Stimulated activated CD4-positive, alpha-beta T cell treated with anti-CD3 and anti-CD28 coated beads, TNF-alpha, amount 100 ng/mL, for 48 hours (primary cell): ENCODE measurements around the gene UQCR11.
"Not testable (repeated sequence)": the region's sequence is repeated elsewhere in the genome, so short reads cannot be mapped to it uniquely, and the experiment has no call there.

Source experiments
- DNase-seq, 3 donors: peaks; one replicate each; pipeline ENCODE4 v3.0.0-alpha.2; 2020; ENCODE audit warnings: low read depth in 3 of 3

UQCR11 gene

DNA sequence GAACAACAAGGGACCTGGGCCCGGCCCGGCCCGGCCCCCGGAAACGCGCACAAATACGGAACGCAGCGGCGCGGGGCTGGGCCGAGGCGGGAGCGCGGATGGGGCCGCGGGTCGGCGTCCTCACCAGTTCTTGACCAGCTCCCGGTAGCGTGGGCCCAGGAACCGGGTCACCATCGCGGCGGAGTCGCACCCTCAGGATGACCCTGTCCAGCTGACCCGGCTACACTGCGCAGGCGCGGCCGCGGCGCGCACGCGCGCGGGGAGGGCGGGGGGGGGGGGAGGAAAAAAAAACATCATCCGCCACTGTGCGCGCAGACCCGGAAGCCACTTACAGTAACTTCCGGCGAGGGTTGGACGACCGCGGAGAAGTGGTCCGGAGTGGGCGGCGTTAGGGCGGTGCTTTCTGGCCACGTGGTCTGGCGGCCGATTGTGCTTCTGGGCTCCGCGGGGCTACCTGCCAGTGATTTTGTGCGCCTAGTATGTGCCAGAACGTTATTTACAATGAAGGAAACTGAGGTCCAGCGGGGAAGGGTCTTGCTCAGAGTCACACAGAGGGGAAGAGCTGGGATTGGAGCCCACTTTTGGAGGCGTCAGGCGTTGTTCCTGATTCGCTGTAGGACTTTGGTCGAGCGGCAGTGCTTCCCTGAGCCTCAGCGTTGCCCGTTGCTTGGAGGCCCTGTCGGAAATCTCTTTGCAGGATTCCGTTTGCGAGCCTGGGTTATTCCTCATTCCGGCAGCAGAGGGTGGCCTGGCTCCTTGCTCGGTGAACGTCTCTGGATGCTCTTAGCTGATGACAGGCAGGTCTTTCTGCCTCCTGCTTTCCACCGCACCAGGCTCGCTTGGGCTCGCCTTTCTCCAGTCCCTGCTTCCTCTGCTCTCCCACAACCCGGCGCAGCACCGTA is at the start of gene UQCR11:
Gene UQCR11, minus strand, starts transcription at position 227 of the 902 bp plus-strand sequence. Its CDS starts 53 bp downstream, at position 174.
- DNase-seq, result peak; percentile 87 to 91 (median 90)

DNA sequence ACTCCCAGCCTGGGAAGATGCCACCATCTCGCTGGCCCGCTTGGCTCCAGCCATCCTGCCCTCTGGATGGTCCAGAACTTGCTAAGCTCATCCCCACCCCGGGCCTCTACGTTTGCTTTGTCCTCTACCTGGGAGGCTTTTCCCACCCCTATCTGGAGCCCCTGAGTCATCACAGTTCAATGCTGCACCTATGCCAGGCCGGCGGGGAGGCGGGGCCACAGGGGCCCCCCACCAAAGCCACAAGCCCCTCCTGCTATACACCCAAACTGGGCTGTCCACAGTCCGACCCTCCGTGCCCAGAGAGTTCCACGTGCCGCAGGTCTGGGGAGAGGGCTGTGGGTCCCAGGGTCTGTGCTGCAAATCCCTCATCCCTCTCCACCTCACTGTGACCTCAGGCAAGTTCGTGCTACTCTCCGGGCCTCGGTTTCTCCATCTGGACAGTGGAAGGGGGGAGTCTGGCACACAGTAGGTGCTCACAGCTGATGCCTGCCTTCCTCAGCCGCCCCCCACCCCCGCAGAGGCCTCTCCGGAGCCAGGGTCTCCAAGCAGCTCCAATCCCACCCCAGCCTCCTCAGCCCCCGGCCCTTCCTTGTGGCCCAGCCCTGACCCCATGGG is 49.0 kb upstream of the UQCR11 start:
- DNase-seq, result no peak

DNA sequence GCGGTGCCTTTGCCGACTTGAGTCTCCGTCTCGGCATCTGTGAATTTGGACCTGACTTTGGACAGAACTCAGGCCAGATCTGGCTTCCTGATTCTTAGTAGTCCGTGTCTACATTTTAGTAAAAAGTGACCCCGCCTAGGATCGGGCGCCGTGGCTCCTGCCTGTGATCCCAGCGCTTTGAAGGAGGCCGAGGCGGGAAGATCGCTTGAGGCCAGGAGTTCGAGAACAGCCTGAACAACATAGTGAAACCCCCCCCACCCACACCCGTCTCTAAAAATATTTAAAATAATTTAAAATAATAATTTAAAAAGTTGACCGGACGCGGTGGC is 48.0 kb upstream of the UQCR11 start:
- DNase-seq, result no peak

DNA sequence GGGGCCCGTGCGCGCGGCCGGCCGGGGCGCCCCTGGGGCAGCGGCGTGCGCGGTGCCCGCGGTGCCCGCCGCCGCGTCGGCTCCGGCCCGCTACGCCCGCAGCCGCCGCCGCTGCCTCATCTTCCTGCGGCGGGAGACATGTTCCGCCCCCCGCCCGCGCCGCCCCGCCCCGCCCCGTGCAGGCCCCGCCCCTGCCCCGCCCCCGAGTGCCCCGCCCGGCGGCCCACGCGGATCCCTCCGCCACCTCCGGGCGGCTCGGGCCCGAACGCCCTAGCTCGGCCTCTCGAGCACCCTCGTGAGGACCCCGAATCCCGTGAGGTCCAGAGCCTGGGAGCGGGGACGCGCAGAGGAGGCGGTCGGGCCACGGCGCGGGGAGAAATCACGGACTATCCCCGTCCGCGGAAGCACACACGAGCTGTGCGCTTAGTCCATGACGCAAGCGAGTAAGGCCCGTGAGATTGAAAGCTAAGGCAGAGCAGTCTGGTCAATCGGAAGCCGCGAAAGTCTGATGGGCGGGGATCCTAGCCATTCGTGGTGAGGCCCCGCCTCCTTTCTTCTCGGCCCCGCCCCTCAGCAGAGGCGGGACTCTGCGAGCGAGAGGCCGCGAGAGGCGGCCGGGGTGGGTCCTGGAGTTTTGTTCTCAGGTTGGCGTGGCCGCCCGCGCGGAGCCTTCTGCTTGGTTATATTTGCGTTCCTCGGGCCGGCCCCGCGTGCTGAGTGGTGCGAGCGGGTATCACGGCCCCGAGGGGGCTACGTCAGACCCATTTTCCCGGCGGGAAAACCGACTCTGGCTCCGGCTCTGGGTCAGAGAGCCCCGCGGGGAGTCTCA is 47.4 kb upstream of the UQCR11 start, which contains the start of gene TCF3:
Gene TCF3, minus strand, starts transcription at position 145 of the 829 bp plus-strand sequence. CDS start 2,367 bp downstream, outside the sequence.
- DNase-seq, result peak; percentile 96 to 97 (median 97)

DNA sequence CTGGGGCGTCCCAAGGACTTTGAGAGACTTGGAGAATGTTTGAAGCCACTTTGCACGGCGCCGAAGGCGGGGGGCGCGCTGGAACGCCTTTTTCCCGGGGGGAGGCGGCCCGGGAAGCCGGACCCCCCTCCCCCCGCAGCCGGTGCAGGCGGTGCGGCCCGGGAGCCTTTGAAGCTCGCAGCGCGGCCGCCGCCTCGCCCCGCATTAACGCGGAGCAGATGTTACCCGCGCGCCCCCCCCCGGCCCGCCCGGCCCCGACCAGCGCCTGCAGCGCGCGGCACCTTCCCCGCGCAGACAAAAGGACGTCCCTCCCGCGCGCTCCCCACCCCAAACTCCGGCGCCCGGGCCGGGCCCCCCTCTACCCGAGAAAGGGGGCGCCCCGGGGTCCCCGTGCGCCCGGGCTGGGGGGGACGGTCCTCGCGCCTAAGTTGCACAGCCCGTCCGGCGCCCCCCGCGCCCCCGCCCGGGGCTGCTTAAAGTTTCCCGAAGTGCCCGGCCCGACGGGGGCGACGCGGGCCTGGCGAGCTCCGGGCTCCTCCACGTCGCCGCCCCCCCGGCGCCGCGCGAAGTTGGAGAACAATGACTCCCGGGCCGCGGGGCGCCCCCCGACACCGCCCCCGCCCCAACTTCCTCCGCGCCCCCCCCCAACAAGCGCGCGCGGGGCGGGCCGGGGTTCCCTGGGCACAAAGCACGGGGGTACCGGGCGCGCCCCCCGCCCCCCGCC is 46.5 kb upstream of the UQCR11 start:
- peak in 1 of 3 donors; percentile 36 for DNase-seq

DNA sequence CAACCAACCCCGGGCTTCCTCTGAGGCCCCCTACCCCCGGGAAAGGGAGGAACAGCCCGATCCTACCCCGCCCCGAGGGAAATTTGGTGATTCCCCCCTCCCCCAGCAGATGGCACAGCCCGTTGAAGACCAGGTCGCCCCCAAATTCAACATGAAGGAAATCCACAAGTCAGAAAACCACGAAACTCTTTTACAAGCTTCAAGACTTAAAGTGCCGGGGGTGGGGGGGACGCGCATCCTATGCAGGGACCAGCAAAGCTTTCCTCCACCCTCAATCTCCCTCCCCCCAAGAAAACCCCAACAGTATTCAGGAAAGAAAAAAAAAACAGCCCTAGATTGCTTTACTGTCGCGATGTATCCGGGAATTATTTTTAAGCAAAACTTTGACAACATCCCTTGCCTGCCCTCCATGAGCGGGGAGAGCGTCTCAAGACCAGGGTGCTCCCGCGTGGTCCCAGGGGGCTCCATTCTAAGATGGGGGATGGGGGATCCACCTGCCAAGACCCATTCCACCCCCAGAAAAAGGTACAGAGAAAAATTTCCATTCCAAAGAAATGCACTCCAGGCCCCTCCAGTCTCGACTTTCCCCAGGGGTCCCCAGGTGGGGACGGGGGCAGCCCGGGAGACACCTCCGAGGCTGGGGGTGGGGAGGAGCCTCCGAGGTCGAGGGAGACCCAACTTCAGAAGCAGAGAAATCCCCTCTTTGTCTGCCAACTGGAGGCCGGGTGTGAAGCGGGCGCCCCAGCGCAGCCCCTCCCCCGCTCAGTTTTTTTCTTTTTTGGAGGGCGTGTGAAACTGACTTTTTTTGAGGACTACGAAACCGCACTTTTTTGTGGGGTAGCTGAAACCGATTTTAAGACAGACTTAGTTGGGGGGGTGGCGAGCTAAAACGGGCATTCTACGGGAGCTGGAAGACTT is 45.6 kb upstream of the UQCR11 start:
- DNase-seq, result peak in 1 of 3 donors; percentile 38

DNA sequence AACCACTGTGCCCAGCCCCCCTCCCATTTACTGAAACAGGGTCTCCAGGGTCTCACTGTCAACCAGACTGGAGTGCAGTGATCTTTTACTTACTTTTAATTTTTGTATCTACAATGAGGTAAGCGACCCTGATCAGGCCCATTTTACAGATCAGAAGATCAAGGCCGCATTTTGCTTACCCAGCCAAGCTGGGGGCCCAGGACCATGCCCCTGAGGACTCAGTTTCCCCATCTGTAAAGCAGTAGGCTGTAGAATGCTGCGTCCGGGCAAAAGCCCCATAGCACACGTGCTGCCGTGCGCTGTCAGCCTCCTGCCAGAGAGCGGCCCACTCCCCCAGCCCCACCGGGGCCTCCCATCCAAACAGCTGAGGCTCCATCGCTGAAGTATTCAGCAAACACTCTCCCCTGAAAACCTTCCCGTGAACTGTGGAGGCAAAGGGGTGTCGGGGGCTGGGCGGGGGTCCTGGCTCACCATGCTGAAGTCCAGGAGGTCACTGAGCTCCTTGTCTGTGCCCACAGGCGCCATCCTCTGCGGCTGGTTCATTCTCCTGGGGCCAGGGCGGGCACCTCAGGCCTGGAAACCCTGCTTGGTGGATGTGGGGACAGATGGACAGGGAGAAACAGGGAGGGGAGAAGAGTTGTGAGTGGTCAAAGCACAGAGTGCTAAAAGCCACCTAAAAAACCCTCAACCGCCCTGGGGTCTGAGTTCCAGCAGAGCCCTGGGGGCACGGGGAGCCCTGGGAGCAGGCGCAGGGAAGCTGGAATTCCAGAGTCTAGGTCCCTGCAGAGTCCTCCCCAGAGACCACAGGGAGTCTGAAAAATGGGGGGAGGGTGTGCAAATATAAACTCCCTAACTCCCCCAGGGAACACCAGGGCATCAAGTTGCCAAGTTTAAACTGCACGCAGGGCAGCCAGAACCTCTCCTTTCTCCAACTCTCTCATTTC is 44.7 kb upstream of the UQCR11 start:
- DNase-seq, result no peak

DNA sequence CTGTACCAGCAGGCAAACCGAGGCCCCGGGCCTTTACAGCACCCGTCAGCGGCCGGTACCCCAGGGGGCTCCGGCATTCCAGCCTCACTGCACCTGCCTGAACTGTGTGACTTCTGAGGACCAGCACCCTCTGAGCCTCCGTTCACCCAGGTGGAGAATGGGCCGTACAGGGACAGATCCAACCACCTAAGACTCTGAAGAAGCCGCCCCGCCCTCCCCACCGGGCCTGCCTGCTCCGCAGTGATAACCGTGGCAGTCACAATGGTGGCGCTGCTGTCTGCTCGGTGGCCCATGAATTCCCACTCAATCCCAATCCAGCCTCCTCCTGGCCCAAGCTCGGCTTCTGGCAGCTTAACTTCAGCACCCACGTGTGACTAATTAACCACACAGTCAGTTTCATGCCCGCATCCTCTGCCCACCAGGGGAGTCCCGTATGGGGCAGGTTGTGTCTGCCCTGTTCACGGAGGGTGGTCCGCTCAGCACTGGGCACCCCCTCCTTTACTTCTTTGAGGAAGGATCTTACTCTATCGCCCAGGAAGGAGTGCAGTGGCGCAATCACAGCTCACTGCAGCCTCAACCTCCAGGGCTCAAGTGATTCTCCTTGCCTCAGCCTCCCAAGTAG is 43.8 kb upstream of the UQCR11 start:
- DNase-seq, result no peak

DNA sequence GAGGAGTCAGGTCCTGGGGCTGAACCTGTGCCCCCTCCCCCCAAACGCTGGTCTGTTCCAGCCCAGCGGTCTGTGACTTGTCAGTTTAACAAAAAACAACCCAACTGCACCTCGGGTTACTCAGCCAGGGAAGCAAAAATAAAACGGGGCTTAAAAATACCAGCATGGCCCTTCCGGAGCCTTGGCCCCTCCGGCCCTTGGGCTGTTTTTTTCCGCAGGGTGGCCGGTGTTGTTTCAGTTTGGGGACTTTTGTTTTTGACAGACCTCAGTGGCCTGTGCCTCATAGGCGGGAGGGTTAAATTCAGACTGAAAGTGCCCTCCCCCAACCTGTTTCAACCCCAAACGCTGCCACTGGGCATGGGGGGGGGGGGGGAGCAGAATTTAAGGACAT is 43.2 kb upstream of the UQCR11 start:
- no peak for DNase-seq

DNA sequence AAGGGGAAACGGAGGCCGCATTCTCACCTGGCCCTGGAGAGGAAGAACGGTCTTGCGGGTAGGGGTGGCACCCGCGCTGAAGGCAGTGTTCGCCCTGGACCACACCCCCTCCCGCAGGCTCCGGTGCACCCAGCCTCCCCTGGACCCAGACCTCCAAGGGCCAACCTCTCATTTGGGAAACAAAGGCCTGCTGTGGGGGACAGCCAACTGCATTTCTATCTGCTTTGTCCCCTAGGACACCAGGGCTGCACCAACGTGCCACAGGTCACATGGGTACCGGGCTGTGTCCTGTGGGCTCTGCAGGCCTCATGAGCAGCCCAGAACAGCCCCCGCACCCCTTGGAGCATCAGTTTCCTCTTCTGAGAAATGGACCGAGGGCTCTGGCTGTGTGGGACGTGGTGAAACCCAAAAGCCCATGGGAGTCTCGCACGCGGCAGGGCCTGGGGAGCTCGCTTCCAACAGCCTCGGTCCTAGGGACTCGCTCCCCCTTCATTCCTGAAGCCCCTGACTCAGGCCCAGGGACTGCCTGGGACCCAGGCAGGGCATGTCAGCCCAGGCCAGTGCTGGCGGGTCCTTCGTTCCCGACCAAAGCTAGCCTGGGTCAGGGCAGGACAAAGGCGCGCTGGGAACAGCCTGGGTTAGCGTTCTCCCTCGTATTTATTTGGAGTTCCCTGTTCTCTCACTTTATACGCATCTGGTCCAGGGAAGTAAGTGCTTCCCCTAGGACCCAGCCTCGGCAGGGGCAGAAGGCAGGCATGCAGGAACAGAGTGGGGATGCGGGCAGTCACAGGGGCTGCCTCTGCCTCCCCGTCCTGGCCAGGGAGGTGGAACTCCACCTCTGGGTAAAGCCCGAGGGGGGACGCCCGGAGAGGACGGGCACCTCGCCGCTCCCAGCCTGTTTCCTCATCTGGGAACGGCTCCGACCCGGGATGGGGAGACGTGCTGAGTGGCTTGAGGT is 42.5 kb upstream of the UQCR11 start:
- DNase-seq, result no peak

DNA sequence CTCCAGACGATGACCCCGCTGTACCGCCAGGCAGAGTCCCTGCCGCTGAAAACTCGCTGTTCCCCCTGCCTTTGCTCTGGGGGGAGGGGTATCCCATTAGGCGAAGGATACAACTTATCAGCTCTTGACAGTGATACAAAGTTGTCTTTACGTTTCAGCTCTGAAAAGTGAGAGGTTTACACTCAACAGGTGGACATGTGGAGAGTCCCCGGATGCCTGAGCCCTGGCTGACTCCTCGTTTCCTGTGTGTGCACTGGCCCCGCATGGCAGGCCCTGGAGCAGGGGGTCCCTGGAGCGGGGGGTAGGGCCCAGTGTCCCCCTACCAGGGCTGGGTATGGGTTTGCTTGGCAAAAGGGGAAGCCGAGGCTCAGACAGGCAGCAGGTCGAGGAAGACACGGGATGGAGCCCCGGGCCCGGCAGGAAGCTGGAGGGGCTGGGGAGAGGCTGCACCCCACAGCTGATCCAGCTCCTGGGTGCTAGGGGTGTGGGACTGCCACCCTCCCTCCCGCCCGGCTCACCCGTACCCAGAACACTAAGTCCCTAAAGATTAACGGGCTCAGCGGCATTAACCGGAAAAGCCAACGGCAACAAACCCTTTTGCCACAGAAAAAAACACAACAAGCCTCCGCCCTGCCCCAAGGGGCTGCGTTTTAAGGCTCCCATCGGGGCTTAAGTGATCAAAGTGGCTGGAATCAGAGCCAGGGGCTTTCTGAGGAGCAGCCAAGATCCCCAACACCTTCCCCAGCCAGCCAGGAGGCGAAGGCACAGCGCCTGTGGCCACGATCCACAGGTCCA is 41.6 kb upstream of the UQCR11 start:
- DNase-seq, result no peak

DNA sequence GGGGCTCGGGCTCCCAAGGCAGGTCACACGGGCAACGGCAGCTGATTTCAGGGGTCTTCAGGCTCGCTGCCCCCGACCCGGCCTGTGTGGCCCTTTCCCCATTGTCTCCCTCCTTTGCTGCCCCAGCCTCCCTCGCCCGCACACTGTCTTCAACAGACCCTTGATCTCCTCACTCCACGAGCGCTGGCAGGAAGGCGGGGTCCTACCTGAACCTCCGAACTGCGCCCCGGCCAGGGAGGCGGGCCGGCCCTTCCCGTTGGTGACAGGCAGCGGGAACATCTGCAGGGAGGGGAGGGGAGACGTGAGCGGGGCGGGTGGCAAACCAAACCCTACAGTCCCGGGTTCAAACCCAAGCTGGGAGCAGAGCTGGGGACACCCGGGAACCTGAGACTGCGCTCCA is 40.9 kb upstream of the UQCR11 start:
- no peak for DNase-seq

DNA sequence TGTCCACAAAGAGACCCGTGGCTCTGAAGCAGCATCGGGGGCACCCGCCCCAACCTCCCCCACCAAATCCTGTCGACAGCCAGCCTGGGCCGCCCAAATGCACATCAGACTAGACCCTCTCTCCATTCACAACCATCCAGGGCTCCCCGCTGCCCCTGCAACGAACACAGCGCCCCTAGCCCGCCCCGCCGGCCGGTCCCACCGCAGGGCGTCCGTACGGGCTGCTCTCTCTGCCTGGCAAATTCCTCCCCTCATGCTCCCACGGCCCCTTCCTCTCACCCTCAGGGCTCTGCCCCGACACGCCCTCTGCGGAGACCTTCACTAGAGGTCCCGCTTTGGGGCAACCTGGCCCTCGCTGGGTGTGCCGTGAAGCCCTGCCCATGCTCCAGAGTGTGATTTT is 40.0 kb upstream of the UQCR11 start:
- no peak for DNase-seq

DNA sequence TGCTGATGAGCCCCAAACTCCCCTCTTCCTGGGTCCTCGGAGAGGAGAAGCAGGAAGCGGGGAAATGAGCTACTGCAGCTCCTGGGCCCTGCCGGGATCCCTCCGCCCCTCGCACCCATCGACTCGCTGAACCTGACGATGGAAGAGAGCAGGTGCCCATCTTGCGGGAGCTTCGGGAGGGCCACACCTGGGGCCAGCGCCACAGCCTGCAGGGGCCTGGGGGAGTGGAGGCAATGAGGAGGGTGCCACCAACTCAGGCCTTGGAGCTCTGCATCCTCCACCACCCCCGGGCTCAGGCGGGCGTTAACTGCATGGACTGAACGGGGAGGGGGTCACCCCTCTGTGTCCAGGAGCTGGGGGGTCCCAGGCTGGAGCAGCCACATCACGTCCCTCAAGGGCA is 38.8 kb upstream of the UQCR11 start:
- DNase-seq, result no peak

DNA sequence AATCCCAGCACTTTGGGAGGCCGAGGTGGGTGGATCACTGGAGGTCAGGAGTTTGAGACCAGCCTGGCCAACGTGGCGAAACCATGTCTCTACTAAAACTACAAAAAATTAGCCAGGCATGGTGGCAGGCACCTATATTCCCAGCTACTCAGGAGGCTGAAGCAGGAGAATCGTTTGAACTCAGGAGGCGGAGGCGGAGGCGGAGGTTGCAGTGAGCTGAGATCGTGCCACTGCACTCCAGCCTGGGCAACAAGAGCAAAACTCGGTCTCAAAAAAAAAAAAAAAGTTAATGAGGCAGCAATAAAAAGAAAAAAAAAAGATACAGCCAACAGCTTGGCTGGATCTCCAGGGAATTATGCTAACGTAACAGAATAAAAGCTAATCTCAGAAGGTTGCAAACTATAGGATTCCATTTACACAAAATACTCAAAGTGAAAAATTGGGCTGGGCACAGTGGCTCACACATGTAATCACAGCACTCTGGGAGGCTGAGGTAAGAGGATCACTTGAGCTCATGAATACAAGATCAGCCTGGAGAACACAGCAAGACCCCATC is 35.7 kb upstream of the UQCR11 start:
- not testable (repeated sequence) for DNase-seq
